HG02798 (cell line): ENCODE measurements around the gene ELOVL5.
"Not testable (repeated sequence)": the region's sequence is repeated elsewhere in the genome, so short reads cannot be mapped to it uniquely, and the experiment has no call there.

Experiments
- ATAC-seq: cut with Tn5 transposase; IDR thresholded peaks from one replicate; pipeline ENCODE4 v1.9.1; 2021; ENCODE audit warnings: mild to moderate bottlenecking; ENCODE audit not compliant: unreplicated experiment, poor library complexity

Gene ELOVL5

GRCh38 chr6:53309059-53309900, 39.5 kb downstream of the ELOVL5 start:
- ATAC-seq, result peak; percentile 78

GRCh38 chr6:53306819-53307347, 41.9 kb downstream of the ELOVL5 start:
- peak; percentile 63 for ATAC-seq

GRCh38 chr6:53306217-53306616, 42.5 kb downstream of the ELOVL5 start:
- ATAC-seq, result not testable (repeated sequence)

GRCh38 chr6:53305506-53306005, 43.2 kb downstream of the ELOVL5 start:
- not testable (repeated sequence) for ATAC-seq

GRCh38 chr6:53304953-53305352, 43.8 kb downstream of the ELOVL5 start:
- not testable (repeated sequence) for ATAC-seq

GRCh38 chr6:53302678-53303360, 45.9 kb downstream of the ELOVL5 start:
- no peak for ATAC-seq

- no peak for ATAC-seq
These were observed 46.8 kb downstream of the ELOVL5 start for GRCh38 chr6:53301801-53302537.

- no peak for ATAC-seq
These were observed 47.8 kb downstream of the ELOVL5 start for GRCh38 chr6:53300656-53301551.

- ATAC-seq, result no peak
These were observed 49.3 kb downstream of the ELOVL5 start for GRCh38 chr6:53299331-53300005.

- ATAC-seq, result no peak
These were observed 51.7 kb downstream of the ELOVL5 start for GRCh38 chr6:53297004-53297403.

- no peak for ATAC-seq
These were observed 53.6 kb downstream of the ELOVL5 start for GRCh38 chr6:53295176-53295575.

- ATAC-seq, result no peak
These were observed 54.1 kb downstream of the ELOVL5 start for GRCh38 chr6:53294611-53295010.

- no peak for ATAC-seq
These were observed 54.7 kb downstream of the ELOVL5 start for GRCh38 chr6:53294095-53294494.

GRCh38 chr6:53293691-53294090, 55.1 kb downstream of the ELOVL5 start:
- no peak for ATAC-seq

GRCh38 chr6:53290537-53291510, 57.9 kb downstream of the ELOVL5 start:
- no peak for ATAC-seq

- ATAC-seq, result no peak
These were observed 61.2 kb downstream of the ELOVL5 start for GRCh38 chr6:53287336-53288225.

- ATAC-seq, result peak; percentile 67
These were observed 63.8 kb downstream of the ELOVL5 start for GRCh38 chr6:53284901-53285300.
